GM18868 (cell line): ENCODE results near the gene KIF18B.

Experiments
- ATAC-seq: cut with Tn5 transposase; IDR thresholded peaks from one replicate; pipeline ENCODE4 v1.9.1; 2021; ENCODE audit warnings: mild to moderate bottlenecking, moderate library complexity; ENCODE audit not compliant: unreplicated experiment

KIF18B gene

DNA sequence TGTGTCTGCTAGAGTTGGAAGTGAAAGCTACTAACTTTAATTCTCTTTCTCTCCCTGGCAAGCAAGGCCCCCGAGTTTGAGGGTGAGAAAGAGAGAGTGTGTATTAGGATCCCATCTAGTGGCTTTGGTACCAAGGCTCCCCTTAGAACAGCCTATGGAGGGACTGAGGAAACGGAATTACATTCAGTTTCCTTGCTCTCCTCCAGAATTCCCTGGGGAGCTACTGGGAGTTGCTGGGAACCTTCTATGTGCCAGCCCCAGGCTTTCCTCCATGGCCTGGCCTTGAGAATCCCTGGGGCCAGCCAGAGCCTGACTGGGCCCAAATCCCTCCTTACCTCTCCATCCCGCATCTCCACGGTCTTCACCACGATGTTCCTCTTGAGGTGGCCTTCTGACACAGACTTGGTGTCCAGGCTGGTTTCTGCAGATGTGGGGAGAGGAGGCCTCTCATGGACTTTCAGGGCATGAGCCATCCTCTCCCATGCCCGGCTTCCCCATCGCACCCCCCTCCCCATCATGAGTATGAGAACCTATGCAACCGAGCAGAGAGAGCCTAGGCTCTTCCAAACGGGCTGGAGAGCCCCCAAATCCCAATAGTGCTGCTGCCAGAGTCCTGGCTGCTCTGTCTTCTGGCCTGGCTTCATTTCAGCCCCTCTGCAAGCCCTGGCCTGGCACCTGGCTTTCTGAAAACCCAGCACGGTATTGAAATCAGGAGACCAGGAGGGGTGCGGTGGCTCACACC, 39.7 kb downstream of the KIF18B start:
- ATAC-seq: no peak

DNA sequence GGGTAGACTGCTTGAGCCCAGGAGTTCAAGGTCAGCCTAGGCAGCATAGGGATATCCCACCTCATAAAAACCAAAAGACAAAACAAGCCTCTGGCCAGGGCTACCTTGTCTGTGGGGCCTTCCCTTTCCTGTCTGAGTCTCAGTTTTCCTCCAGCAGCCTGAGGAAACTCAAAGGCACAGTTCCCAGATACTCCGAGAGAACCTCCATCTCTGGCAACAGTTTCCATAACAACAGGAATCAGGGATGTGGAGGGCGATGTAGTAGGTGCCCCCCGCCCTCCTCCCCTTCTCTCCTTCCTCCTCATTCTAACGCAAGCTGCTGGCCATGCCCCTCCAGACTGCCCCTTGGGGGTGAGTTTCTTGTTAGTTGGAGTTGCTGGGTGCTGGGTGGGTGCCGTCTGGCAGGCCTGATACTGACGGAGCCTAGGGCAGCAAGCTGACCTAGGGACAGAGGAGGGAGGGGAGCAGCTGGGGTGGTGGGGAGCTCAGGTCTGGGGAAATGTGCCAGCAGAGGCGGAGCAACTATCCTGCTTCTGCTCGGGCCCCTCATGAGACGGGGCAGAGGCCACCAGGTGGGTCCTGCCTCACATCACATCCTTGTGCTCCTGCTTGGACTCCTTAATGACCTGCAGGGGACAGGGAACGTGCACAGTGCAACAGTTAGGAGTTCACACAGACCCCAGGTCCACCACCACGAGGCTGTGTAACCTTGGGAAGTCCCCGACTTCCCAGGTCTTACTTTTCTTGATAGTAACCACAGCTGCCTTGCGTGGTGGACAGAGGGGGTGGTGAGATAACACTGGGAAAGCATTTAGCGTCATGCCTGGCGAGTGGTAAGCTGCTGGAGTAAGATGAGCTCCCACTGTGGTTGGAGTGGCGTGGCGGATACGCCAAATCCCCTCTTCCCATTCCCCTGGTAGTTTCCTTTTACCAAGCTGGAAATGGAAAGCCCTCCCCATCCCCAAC, 40.5 kb downstream of the KIF18B start:
- ATAC-seq: no peak

DNA sequence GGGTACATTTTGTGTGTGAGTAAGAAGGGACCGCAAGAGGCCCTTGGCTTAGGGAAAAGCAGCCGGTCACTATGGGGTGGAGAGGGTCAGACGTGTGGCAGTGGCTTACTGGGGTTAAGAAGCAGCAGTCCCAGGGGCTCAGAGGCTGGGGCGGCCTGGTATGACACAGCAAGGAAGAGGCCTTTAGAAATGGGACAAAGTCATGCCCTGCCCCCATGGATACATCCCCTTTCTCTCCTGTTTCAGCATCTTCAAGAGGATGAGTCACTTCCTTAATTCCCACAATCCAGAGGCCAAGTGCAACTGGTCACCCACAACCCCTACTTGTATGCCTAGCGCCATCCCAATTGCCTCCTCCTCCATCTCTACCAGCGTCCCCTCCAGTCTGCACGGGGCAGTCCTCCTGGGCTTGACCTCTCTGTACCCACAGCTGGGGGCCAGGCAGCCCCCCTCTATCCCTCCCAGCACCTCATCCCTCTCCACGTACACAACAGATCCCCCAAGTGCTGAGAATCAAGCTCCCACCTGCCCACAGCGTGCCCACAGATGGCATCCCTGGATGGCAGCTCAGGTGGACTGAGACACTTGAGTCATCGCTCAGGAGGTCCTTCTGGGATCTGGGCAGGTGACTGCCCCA, 41.4 kb downstream of the KIF18B start:
- ATAC-seq: no peak

DNA sequence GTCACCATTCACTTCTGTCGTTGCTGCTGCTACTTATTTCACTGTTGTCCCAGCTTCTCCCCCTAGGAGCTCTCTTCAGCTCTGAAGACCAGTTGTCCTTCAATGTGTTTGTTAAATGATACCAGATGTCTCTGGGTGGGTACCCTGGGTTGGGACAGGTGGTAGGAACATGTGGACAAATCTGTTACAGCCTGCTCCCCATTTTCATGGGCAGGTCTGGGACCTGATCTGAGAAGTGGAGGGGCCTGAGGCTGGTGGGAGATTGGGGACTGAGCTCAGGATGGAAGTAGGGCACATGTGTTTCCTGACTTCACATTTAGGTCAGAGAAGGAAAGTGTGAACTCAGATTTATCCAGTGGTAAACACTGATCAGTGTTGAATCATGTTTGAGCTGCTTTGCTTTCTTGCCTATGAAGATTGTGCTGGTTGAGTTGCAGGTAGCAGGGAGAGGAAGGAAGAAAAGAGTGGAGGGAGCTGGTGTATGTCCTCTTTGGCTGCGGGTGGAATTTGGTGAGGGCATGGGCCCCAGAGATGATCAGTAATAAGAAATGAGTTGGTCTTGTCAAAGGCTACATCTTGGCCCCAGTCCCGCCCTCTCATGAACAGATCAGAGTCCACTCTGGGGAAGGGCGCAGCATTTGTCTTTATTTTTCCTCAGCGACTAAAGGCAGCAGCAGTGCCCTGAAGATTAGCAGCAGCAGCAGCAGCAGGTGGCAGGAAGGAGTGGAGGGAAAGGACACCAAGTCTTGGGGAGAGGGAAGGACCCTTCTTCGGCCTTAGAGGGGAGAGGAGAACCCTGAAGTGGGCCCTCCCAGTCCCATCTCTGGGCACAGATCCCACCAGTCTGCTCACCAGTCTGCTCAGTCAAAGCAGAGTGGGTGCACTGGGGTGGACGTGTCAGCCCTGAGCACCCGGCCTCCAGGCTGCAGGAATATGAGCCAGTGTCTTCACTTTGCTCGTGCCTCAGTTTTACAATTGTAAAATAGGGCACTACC, 42.3 kb downstream of the KIF18B start:
- ATAC-seq: no peak

DNA sequence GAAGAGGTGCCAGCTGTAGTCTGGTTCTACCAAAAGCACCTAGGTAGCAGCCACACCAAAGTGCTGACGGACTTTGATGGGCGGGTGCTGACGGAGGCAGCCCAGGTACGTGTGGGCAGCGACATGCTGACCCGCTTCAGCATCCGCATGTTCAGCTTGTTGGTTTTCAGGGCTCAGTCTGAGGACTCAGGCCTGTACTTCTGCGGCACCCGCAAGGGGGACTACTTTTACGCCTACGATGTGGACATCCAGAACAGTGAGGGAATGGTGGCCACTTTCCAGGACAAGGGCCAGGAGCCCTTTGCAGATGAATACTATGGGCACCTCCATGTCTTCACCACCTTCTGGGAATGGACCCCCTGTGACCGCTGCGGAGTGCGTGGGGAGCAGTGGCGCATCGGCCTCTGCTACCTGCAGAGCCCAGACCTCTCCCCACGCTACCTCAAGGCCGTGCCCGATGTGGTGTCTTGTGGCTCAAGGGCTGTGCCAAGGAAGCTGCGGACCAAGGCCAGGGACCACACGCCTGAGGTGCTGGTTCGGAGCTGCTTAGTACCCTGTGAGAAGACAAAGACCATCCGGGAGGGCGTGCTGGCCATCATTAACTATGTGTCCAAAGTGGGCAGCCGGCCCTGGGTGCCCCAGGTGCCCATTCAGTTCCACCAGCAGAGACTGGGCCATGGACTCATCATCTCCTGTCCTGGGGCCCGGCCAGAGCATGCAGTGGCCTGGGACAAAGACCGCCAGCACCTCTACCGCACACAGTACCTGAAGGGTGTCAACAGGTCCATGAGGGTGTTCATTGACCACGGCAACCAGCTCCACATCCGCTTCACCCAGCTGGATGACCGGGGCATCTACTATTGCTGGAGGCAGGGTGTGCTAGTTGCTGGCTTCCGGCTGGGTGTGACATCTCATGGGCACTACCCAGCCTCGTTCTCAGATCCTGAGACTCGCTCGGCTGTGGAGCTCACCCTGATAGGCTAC, 43.3 kb downstream of the KIF18B start:
- ATAC-seq: no peak

DNA sequence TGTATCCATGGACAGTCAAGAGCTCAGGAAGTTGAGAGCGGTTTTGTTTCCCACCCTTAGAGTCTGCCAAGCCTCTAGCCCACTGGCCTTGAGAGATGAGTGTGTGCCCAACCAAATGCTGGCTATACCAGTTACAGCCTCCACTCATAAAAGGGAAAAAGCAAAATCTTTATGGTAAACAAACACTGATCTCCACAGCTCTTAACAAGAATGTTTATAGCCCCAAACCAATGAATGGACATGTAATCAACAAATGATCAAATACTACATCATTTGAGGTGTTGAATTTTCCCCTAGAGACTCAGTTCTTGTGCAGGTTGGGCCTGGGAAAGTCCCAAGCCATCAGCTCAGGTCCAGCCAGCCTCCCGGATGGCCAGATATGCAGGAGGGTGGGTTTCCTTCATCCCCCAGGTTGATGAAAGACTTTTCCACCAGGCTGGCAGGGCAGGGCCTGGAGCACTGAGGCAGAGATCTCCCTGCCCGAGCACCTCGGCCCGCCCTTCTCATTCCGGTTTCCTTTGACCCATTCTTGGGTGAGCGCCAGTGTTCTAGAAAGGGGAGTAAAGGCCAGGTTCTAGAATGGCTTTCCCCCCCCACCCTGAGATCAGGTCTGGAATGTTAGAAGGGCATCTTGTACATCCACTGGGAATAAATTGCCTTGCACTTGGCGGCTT, 44.4 kb downstream of the KIF18B start:
- ATAC-seq: no peak

DNA sequence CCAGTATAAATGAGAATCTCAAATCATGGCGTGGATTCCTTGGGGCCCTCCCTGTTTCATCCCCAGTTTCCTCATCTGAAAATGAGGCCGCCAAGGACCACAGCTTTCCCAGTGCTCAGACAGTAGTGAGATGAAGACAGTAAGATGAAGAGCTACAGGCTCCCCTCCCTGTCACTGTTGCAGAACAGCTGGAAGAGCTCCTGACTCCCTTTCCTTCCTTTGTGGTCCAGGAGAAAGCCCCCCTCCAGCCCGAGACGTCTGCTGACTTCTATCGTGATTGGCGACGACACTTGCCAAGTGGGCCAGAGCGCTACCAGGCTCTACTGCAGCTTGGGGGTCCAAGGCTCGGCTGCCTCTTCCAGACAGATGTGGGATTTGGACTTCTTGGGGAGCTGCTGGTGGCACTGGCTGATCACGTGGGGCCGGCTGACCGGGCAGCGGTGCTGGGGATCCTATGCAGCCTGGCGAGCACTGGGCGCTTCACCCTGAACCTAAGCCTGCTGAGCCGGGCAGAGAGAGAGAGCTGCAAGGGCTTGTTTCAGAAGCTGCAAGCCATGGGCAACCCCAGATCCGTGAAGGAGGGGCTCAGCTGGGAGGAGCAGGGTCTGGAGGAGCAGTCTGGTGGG, 45.3 kb downstream of the KIF18B start:
- no peak for ATAC-seq

DNA sequence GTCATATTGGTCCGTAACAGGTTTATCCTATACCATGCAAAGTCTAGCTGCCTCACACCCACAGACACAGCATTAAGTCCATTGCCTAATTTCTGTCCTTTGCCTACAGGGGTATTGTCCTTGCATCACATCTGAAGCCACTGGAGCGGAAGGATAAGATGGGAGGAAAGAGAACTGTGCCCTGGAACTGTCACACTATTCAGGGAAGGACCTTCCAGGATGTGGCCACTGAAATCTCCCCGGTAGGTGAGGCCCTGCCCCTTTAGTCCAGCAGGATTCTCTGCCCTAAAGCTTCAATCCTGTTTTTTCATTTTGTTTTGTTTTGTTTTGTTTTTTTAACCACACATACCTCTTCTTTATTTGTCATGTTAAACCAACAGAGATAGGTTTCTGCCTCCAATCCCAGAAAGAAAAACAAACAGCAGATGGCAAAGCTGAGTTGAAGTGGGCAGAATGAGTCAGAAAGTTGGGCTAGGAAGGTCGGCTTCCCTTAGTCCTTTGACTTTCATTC, 46.1 kb downstream of the KIF18B start:
- ATAC-seq: no peak

DNA sequence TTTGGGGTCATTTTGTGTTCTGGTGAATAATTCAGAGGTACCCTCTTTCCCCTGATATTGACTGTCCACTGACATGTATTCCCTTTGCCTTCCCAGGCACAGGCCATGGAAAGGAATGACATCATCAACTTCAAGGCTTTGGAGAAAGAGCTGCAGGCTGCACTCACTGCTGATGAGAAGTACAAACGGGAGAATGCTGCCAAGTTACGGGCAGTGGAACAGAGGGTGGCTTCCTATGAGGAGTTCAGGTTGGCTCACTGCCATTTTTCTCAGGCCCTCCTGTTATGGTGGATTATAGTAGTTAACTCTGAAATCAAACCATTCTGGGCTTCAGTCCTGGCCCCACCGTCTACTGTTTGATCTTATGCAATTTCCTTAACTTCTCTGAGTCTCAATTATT, 46.7 kb downstream of the KIF18B start:
- ATAC-seq: no peak

DNA sequence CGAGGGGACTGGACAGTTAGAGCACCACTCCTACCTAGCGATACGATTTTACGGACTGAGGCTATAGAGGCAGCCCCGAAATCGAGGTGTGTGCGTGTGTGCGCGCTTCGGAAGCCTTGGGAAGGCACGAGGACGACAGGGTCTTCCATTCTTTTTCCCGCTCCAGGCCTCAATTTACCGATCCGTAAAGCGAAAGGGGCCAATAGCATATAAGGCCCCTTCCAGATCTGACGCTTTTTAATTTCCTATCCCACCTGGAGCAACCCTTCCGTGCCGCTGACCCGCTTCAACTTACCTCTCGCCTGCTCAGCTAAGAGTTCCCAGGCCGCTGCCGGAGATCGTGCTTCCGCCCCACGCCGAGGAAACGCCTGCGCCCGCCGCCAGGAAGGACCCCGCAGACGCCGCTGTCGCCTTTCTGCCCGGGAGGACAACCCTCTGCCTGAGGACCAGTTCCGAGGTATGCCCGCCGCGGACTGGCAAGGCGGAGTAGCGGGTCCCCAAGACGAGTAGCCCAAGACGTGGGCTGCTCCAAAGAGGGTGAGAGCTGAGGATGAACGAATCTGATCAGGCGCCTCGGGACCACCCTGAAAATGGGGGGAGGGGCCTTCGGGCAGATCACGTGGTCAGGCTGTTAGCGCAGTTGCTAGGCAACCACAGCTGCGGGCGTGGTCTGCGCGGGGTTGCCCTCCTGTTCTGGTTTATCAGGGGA, 48.3 kb downstream of the KIF18B start, which contains the start of gene EFTUD2:
TSS of gene EFTUD2 (minus strand) at position 372 of the 709 bp plus-strand sequence. CDS start 4,924 bp downstream, outside the sequence.
- peak; percentile 75 for ATAC-seq

DNA sequence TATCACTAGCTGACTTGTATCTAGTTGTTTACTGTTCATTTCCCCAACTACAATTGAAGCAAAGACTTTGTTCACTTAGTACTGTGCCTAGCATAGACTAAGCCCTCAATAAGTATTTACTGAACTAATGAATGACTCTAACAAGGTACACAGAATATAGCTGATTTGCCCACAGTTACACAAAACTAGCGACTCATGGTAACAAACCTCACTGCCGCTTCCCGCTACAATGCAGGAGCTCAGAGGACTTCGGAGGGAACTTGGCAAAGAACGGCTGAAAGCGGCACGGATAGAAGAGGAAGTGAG, 48.9 kb downstream of the KIF18B start:
- no peak for ATAC-seq

DNA sequence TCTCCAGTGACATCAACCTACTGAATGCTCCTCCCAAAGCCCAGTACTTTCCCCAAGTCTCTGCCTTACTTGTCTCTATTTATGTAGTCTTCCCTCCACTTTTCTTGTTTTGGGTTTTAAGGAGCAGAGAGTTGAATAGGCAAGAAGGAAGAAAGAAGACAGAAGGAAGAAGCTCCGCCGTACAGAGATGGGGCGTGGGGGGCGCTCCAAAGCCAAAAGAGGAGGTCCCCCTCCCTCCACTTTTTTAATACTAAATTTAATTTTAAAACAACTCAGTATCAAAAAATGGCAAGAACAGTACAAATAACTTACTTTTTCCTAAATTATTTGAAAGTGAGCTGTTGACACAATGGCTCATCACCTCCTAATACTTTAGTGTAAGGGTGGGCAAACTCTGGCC, 52.9 kb downstream of the KIF18B start:
- ATAC-seq: no peak

DNA sequence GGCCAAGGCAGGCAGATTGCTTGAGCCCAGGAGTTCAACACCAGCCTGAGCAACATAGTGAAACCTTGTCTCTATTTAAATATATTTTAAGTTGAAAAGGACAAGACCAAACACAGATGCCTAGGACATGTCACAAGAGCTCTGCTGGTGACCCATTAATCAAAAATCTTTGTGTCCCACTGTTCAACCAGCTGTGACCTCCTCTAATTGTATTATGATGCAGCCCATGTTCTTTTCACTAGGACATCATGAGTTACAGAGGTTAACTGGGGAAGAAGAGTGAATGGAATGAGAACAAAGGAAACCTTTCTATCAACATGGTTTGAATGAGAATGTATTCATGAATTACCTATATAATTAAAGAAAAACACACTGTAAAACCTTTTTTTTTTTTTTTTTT, 55.3 kb downstream of the KIF18B start:
- no peak for ATAC-seq

DNA sequence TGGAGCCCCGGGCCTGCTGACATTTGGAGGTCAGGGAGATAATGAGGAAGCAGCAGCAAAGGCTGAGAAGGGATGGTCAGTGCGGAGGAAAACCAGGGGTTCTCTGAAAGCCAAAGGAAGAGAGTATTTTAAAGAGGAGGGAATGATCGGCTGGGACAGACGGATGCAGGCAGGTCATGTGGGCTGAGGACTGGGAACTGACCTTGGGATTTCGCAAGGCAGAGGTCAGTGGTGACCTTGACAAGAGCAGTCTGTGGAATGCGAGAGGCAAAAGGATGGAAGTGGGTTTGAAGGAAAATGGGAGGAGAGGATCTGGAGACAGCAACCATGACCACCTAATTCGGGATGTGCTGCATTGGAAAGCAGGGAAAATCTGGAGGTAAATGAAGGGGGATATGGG, 58.6 kb downstream of the KIF18B start:
- ATAC-seq: no peak

DNA sequence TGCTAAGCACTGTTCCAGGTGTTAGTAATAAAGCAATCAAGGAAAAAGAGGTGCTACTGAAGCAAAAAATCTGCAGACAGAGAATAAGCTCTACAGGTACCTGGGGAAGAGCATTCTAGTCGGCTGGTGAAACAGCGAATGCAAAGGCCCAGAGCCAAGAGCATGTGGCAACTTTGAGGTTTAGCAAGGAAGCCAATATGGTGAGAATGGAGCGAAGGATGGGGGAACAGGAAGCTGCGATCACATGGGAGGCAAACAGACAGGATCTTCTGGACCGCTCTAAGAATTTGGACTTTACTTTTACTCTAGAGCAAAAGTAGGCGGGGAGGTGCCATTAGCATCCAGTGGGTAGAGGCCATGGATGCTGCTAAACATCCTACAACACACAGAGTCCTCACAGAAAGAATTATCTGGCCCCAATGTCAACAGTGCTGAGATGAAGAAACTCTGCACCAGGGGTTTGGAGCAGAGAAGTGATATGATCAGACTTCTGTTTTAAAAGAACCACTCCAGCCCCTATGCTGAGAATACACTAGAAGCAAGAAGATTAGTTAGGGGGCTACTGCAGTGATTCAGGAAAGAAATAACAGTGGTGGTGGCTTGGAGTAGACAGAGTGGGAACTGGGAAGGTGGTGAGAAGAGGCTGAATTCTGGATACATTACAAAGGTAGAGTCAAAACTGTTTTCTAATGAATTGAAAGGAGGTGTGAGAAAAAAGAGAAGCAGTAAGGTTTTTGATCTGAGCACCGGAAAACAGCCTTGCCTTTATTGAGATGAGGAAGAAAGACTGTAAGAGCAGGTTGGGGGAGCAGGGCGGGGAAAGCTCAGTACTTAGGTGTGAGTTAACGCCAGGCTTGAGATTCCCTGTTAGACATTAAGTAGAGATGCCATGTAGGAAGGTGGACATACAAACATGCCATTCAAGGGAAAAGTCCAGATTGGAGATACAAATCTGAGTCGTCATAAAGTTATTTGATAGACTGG, 59.3 kb downstream of the KIF18B start:
- ATAC-seq: no peak

DNA sequence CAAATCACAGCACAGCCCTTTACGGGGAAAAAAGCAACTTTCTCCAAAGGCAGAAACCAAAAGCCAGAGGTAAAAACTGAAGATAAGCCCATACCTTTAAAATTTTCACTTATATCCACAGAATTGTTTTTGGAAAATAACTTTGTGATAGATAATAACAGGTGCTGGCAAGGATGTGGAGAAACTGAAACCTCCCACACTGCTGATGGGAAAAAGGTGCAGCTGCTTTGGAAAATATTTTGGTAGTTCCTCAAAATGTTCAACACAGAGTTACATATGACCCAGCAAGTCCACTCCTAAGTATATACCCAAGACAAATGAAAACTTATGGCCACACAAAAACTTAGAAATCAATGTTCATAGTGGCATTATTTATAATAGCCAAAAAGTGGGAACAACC, 60.6 kb downstream of the KIF18B start:
- no peak for ATAC-seq
